ENCODE measurements around the gene RAB40AL.

- TF ChIP-seq, protein P1, sequence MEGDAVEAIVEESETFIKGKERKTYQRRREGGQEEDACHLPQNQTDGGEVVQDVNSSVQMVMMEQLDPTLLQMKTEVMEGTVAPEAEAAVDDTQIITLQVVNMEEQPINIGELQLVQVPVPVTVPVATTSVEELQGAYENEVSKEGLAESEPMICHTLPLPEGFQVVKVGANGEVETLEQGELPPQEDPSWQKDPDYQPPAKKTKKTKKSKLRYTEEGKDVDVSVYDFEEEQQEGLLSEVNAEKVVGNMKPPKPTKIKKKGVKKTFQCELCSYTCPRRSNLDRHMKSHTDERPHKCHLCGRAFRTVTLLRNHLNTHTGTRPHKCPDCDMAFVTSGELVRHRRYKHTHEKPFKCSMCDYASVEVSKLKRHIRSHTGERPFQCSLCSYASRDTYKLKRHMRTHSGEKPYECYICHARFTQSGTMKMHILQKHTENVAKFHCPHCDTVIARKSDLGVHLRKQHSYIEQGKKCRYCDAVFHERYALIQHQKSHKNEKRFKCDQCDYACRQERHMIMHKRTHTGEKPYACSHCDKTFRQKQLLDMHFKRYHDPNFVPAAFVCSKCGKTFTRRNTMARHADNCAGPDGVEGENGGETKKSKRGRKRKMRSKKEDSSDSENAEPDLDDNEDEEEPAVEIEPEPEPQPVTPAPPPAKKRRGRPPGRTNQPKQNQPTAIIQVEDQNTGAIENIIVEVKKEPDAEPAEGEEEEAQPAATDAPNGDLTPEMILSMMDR (IDR thresholded peaks at IDR 0.05) = no peak
- no peak for TF ChIP-seq POLR2A (IDR thresholded peaks at IDR 0.05)
- no peak for TF ChIP-seq POLR2AphosphoS5 (IDR thresholded peaks at IDR 0.05)
Measured at GRCh38 chrX:102979536-102979935, 42.5 kb downstream of the RAB40AL start.

Measured in breast epithelium (tissue), 3 donors.